ENCODE data around the gene TMC1.

DNA sequence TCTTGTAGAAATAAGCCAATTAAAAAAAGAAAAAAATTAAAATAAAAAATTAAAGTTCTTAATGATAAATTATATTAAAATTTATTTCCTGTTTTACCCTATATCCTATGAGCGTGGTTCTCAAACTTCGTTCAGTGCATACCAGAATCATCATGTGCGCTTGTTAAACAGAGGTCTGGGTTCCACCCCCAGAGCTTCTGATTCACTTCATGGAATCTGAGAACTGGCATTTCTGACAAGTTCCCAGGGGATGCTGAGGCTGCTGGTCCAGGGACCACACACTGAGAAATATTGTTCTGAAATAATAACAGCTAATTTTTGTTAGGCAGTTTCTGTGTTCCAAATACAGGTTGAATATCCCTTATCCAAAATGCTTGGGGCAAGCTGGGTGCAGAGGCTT, 79.3 kb downstream of the TMC1 start:
- TF ChIP-seq EZH2phosphoT487 (IDR thresholded peaks at IDR 0.05): no peak
- TF ChIP-seq, protein P1, sequence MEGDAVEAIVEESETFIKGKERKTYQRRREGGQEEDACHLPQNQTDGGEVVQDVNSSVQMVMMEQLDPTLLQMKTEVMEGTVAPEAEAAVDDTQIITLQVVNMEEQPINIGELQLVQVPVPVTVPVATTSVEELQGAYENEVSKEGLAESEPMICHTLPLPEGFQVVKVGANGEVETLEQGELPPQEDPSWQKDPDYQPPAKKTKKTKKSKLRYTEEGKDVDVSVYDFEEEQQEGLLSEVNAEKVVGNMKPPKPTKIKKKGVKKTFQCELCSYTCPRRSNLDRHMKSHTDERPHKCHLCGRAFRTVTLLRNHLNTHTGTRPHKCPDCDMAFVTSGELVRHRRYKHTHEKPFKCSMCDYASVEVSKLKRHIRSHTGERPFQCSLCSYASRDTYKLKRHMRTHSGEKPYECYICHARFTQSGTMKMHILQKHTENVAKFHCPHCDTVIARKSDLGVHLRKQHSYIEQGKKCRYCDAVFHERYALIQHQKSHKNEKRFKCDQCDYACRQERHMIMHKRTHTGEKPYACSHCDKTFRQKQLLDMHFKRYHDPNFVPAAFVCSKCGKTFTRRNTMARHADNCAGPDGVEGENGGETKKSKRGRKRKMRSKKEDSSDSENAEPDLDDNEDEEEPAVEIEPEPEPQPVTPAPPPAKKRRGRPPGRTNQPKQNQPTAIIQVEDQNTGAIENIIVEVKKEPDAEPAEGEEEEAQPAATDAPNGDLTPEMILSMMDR (IDR thresholded peaks at IDR 0.05): no peak

Data from neural progenitor cell (in vitro differentiated cells).